Measurements from ENCODE around the gene GLRA1.

DNA sequence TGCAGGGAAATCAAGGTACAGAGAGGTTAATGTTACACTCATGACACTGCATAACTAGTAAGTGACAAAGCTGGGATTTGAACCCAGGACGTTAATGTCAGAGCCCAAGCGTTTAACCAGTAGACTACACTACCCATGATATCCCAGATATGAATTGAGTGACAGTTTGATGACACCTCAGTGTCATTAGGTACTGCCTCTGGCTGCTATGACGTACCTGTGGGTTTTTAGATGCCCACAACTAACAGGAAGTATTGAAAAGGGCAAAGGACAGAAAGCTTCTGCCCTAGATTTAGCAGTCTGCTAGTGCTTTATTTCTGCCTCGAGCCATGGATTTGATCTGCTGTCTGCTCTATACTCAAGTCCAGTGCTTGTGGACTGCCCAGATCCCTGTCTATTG, 56.2 kb downstream of the GLRA1 start:
- TF ChIP-seq POLR2A (IDR thresholded peaks at IDR 0.05; ENCODE audit: low read depth, low read length) (no peak), POLR2AphosphoS5 (IDR thresholded peaks at IDR 0.05; ENCODE audit: low read depth, low read length) (no peak), PAX5 (IDR thresholded peaks at IDR 0.05; ENCODE audit: insufficient read depth, low read length, severe bottlenecking) (no peak), POU2F2 (IDR thresholded peaks at IDR 0.05; ENCODE audit: low read depth, low read length) (no peak)
